Measurements from ENCODE around the gene GOLM1. TPM values are rescaled to one million over a fixed set of nuclear protein-coding genes. Genes with fewer than 3 reads are reported as not detected.

The GOLM1 gene
- total and polyA plus RNA-seq, 10 donors: 4.8 to 76.3 (median 48.9) TPM

- no peaks in the 10 kb centered on the region for H3K27me3 ChIP-seq (replicated peaks in 1 of 7)
- no peak for DNase-seq
- H3K4me3 ChIP-seq: no peak overlapping the region
- H3K4me1 ChIP-seq: no peaks in the 10 kb centered on the region
- WGBS, 5 donors: 88 to 95% (median 94%) methylated on average over 3 of the region's 3 CpGs
- H3K27ac ChIP-seq: no peak overlapping the region
- TF ChIP-seq POLR2AphosphoS5 (IDR thresholded peaks at IDR 0.05) (no peak), POLR2A (IDR thresholded peaks at IDR 0.05) (no peak)
- TF ChIP-seq, protein P1, sequence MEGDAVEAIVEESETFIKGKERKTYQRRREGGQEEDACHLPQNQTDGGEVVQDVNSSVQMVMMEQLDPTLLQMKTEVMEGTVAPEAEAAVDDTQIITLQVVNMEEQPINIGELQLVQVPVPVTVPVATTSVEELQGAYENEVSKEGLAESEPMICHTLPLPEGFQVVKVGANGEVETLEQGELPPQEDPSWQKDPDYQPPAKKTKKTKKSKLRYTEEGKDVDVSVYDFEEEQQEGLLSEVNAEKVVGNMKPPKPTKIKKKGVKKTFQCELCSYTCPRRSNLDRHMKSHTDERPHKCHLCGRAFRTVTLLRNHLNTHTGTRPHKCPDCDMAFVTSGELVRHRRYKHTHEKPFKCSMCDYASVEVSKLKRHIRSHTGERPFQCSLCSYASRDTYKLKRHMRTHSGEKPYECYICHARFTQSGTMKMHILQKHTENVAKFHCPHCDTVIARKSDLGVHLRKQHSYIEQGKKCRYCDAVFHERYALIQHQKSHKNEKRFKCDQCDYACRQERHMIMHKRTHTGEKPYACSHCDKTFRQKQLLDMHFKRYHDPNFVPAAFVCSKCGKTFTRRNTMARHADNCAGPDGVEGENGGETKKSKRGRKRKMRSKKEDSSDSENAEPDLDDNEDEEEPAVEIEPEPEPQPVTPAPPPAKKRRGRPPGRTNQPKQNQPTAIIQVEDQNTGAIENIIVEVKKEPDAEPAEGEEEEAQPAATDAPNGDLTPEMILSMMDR (IDR thresholded peaks at IDR 0.05 in 8 of 11, conservative IDR thresholded peaks at IDR 0.05 in 3 of 11): no peak
- H3K9me3 ChIP-seq: no peaks in the 10 kb centered on the region
- peaks cover 0 to 82% (median 14%) of the 10 kb centered on the region in 6 donors for H3K36me3 ChIP-seq
- intact Hi-C loops (cut with DNase I; ENCODE audit: low total_unique reads): no loop called here
Measured at GRCh38 chr9:85987236-85987635, 112.1 kb downstream of the GOLM1 start.

- H3K4me3 ChIP-seq: no peak overlapping the region
- peaks cover 0 to 83% (median 33%) of the 10 kb centered on the region in 6 donors for H3K36me3 ChIP-seq
- intact Hi-C loops (cut with DNase I; ENCODE audit: low total_unique reads): no loop called here
- DNase-seq: no peak
- no peaks in the 10 kb centered on the region for H3K27me3 ChIP-seq (replicated peaks in 1 of 7)
- H3K27ac ChIP-seq: no peak overlapping the region
- no peaks in the 10 kb centered on the region for H3K4me1 ChIP-seq
- TF ChIP-seq, protein P1 (IDR thresholded peaks at IDR 0.05 in 8 of 11, conservative IDR thresholded peaks at IDR 0.05 in 3 of 11): no peak
- TF ChIP-seq POLR2A (IDR thresholded peaks at IDR 0.05): no peak
- no peak for TF ChIP-seq POLR2AphosphoS5 (IDR thresholded peaks at IDR 0.05)
- WGBS, 5 donors: 96 to 99% (median 98%) methylated on average over 2 of the region's 2 CpGs
- H3K9me3 ChIP-seq: no peaks in the 10 kb centered on the region
Measured at GRCh38 chr9:85984457-85984856, 114.9 kb downstream of the GOLM1 start.

GRCh38 chr9:85981369-85981768, 118.0 kb downstream of the GOLM1 start:
- intact Hi-C loops (cut with DNase I; ENCODE audit: low total_unique reads): no loop called here

DNA sequence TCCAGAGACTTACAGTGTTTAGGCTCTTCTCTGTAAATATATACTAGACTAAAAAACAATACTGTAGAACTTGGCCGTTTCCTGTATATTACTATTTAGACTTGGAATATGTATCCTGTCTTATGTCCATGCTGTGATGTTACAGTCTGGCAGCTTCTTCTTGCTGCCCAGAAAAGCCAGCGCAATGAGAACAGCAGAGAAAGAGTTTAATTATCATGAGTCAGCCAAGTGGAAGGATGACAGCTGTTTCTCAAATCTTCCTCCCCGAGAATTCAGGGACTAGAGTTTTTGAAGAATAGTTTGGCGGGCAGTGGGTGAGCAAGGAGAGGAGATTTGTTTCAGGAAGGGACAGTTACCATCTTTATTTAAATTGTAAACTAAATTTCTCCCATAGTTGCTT, 120.9 kb downstream of the GOLM1 start:
- TF ChIP-seq POLR2A (IDR thresholded peaks at IDR 0.05): no peak
- TF ChIP-seq POLR2AphosphoS5 (IDR thresholded peaks at IDR 0.05): no peak
- TF ChIP-seq, protein P1 (IDR thresholded peaks at IDR 0.05 in 8 of 11, conservative IDR thresholded peaks at IDR 0.05 in 3 of 11): no peak
- no peaks in the 10 kb centered on the region for H3K27me3 ChIP-seq (replicated peaks in 1 of 7)
- H3K4me3 ChIP-seq: no peak overlapping the region
- no peaks in the 10 kb centered on the region for H3K9me3 ChIP-seq
- intact Hi-C loops (cut with DNase I; ENCODE audit: low total_unique reads): no loop called here
- H3K4me1 ChIP-seq: no peaks in the 10 kb centered on the region
- no peak overlapping the region for H3K27ac ChIP-seq
- H3K36me3 ChIP-seq: peaks cover 0 to 99% (median 58%) of the 10 kb centered on the region in 6 donors
- no peak for DNase-seq
- WGBS, 5 donors: 85 to 93% (median 91%) methylated on average over 4 of the region's 4 CpGs

More at GRCh38 chr9:85981369-85981768, 118.0 kb downstream of the GOLM1 start:
- TF ChIP-seq, protein P1 (IDR thresholded peaks at IDR 0.05 in 8 of 11, conservative IDR thresholded peaks at IDR 0.05 in 3 of 11): no peak
- TF ChIP-seq POLR2AphosphoS5 (IDR thresholded peaks at IDR 0.05) (no peak), POLR2A (IDR thresholded peaks at IDR 0.05) (no peak)
- peaks cover 0 to 98% (median 55%) of the 10 kb centered on the region in 6 donors for H3K36me3 ChIP-seq
- H3K9me3 ChIP-seq: no peaks in the 10 kb centered on the region
- no peak overlapping the region for H3K27ac ChIP-seq
- 94 to 98% (median 96%) methylated on average over 3 of the region's 3 CpGs for WGBS, 5 donors
- H3K27me3 ChIP-seq (replicated peaks in 1 of 7): no peaks in the 10 kb centered on the region
- DNase-seq: no peak
- H3K4me3 ChIP-seq: no peak overlapping the region
- H3K4me1 ChIP-seq: no peaks in the 10 kb centered on the region

Small RNA genes within 50 kb of the gene (small RNA-seq; reads per million reads assigned to genes)
- 0 reads per million in 4 donors for gene AL161447.1

Other genes with a start within 250 kb of the GOLM1 start
- gene NAA35, start 158.4 kb downstream of the GOLM1 start, total RNA-seq: 10 to 100 TPM; 10.6 to 23.7 (median 22.7) TPM
- 1 to 10 TPM; 4.2 to 4.8 (median 4.6) TPM for gene NAA35, start 158.4 kb downstream of the GOLM1 start, polyA plus RNA-seq
- gene C9orf153, start 160.1 kb upstream of the GOLM1 start, total RNA-seq: 1 to 10 TPM in 1 of 7 donors, under 1 TPM in 6; 0.28 to 1.9 (median 0.44) TPM
- under 1 TPM; 0.13 to 0.89 (median 0.16) TPM for gene C9orf153, start 160.1 kb upstream of the GOLM1 start, polyA plus RNA-seq
- 10 to 100 TPM; 19.1 to 35.5 (median 28.9) TPM for gene ISCA1, start 183.0 kb upstream of the GOLM1 start, total RNA-seq
- gene ISCA1, start 183.0 kb upstream of the GOLM1 start, polyA plus RNA-seq: 10 to 100 TPM; 15.3 to 27.1 (median 20.8) TPM

Data from spleen (tissue), 11 donors.